ENCODE measurements around the gene ULK1. TPM values are rescaled to one million over a fixed set of nuclear protein-coding genes. Genes with fewer than 3 reads are reported as not detected.

ULK1 gene
- total RNA-seq, 1 experiment from 2014 or later, result 34.2 TPM

DNA sequence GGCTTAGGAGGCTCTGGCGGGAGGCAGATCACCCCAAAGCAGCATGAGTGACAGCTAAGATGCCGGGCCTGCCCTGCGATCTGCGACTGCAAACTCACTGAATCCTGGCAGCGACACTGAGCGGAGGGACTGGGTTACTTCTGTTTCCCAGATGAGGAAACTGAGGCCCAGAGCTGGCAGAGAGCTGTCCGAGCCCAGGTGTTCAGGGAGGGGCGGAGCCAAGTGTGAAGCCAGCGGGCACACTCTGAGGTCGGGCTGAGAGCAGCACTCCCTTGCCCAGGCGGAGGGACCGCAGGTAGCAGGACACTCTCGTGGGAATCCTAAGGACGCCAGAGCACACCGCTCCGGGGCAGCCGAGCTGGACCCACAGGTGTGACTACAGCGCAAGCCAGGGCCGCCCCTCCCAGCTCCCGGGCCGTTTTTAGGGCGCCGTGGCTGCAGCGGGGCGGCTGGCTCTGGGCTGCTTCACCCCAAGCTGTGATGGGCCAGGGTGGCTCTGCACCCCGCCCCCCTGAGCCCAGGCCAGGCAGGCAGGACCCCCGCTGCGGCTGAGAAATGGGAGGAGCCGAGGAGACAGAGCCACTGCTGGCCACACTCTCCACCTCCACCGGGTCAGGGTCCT lies 38.8 kb upstream of the ULK1 start (continued):
- TF ChIP-seq YY1 (IDR thresholded peaks at IDR 0.05; ENCODE audit: extremely low read depth, insufficient replicate concordance, low read depth, low read length) (no peak), POLR2AphosphoS5 (IDR thresholded peaks at IDR 0.05; ENCODE audit: low read depth, low read length) (no peak), ZNF274 (IDR thresholded peaks at IDR 0.05; ENCODE audit: low read depth, low read length) (no peak), MAX (IDR thresholded peaks at IDR 0.05) (no peak), EZH2phosphoT487 (IDR thresholded peaks at IDR 0.05; ENCODE audit: borderline replicate concordance) (no peak), SP1 (IDR thresholded peaks at IDR 0.05; ENCODE audit: low read depth) (no peak), SIN3A (IDR thresholded peaks at IDR 0.05; ENCODE audit: low read depth) (no peak), REST (IDR thresholded peaks at IDR 0.05; ENCODE audit: low read depth) (no peak)

- Histone ChIP-seq H3K4me1 (ENCODE audit: control insufficient read depth in 1 of 2, insufficient read depth in 2 of 2, low read length in 2 of 2) (peaks cover 11 to 13% of the 10 kb centered on the region in 2 experiments), H3K27ac (ENCODE audit: low read depth, low read length) (no peak overlapping the region), H4K20me1 (ENCODE audit: insufficient read depth) (no peaks in the 10 kb centered on the region), H3K79me2 (ENCODE audit: insufficient read depth, low read length) (no peaks in the 10 kb centered on the region), H3K4me3 (replicated peaks in 1 of 2; ENCODE audit: low read depth in 1 of 2, low read length in 2 of 2) (no peak overlapping the region), H2AFZ (ENCODE audit: low read depth, low read length, poor library complexity, severe bottlenecking) (no peak overlapping the region), H3K9me2 (ENCODE audit: insufficient read depth) (no peaks in the 10 kb centered on the region), H3K4me2 (ENCODE audit: low read length) (no peak overlapping the region), H3K9ac (ENCODE audit: low read length) (no peak overlapping the region), H3K36me3 (ENCODE audit: control insufficient read depth in 1 of 2, insufficient read depth in 2 of 2, low read length in 2 of 2) (no peaks in the 10 kb centered on the region), H3K27me3 (ENCODE audit: insufficient read depth, low read length) (no peaks in the 10 kb centered on the region), H3K9me3 (ENCODE audit: control insufficient read depth in 1 of 2, insufficient read depth in 1 of 2, low read depth in 1 of 2, low read length in 2 of 2) (no peaks in the 10 kb centered on the region)
- POLR2A ChIA-PET, result no interaction called here
- ATAC-seq, result no peak
- intact Hi-C loops (cut with micrococcal nuclease), result no loop called here
- RAD21 ChIA-PET (ENCODE audit: low non-redundant PET in 1 of 2, low total read pairs in 2 of 2, uncharacterized antibody in 2 of 2, unreplicated experiment in 2 of 2), result interaction anchor here in 1 of 2 experiments (0.7 kb wide), 1 partner anchor 72 kb away, joined by 3 read pairs; no protein-coding TSS in a partner anchor
- no TSS peak for BruUV-seq (replicated peaks)
- CTCF ChIA-PET, result no interaction called here
- no peak for DNase-seq (ENCODE audit: low read depth, low spot score)
- TF ChIP-seq TCF7L2 (IDR thresholded peaks at IDR 0.05; ENCODE audit: borderline replicate concordance, extremely low read depth, insufficient read depth, insufficient read length) (no peak), FOSL1 (IDR thresholded peaks at IDR 0.05; ENCODE audit: low read depth) (no peak), CEBPB (IDR thresholded peaks at IDR 0.05; ENCODE audit: low read depth) (no peak), ZNF274 (IDR thresholded peaks at IDR 0.05; ENCODE audit: low read depth, low read length) (no peak), POLR2AphosphoS5 (IDR thresholded peaks at IDR 0.05; ENCODE audit: low read depth, low read length) (no peak), REST (IDR thresholded peaks at IDR 0.05; ENCODE audit: low read depth) (no peak), SRF (IDR thresholded peaks at IDR 0.05; ENCODE audit: low read depth) (no peak)
- TF ChIP-seq, protein P1, sequence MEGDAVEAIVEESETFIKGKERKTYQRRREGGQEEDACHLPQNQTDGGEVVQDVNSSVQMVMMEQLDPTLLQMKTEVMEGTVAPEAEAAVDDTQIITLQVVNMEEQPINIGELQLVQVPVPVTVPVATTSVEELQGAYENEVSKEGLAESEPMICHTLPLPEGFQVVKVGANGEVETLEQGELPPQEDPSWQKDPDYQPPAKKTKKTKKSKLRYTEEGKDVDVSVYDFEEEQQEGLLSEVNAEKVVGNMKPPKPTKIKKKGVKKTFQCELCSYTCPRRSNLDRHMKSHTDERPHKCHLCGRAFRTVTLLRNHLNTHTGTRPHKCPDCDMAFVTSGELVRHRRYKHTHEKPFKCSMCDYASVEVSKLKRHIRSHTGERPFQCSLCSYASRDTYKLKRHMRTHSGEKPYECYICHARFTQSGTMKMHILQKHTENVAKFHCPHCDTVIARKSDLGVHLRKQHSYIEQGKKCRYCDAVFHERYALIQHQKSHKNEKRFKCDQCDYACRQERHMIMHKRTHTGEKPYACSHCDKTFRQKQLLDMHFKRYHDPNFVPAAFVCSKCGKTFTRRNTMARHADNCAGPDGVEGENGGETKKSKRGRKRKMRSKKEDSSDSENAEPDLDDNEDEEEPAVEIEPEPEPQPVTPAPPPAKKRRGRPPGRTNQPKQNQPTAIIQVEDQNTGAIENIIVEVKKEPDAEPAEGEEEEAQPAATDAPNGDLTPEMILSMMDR (IDR thresholded peaks at IDR 0.05 in 2 of 3, conservative IDR thresholded peaks at IDR 0.05 in 1 of 3; ENCODE audit: borderline replicate concordance in 1 of 3, insufficient read depth in 1 of 3, low read depth in 2 of 3, low read length in 2 of 3), result no peak
These were observed 37.9 kb upstream of the ULK1 start for GRCh38 chr12:131856366-131857097.

Data from HCT116 (cell line).